ENCODE data around the gene LTBP1. TPM values are rescaled to one million over a fixed set of nuclear protein-coding genes. Genes with fewer than 3 reads are reported as not detected.
"Not testable (repeated sequence)": the region's sequence is repeated elsewhere in the genome, so short reads cannot be mapped to it uniquely, and the experiment has no call there.

Gene LTBP1
- total and polyA plus RNA-seq, 2 of the 13 experiments (the other 11 are each of a cell fraction or from before 2014, with no cell fraction given), result 0.12 to 0.22 TPM

GRCh38 chr2:33388996-33389395, 442.2 kb downstream of the LTBP1 start:
- in situ Hi-C loops (cut with HindIII; ENCODE audit: extremely low pct_ligation_motif_present, low pct_unique_long_range_greater_than_20kb) (no loop called here), intact Hi-C loops (cut with micrococcal nuclease; ENCODE audit: unreplicated experiment) (no loop called here)
- CTCF ChIA-PET (ENCODE audit: low intra/inter-chr PET ratio, low total read pairs), result no interaction called here
- no peak overlapping the region for H3K4me2 ChIP-seq (ENCODE audit: low read depth, low read length)
- H2AFZ ChIP-seq (ENCODE audit: low read length), result no peak overlapping the region
- no peak overlapping the region for H3K4me3 ChIP-seq (replicated peaks in 1 of 3; ENCODE audit: insufficient read depth in 1 of 3, low read depth in 2 of 3, low read length in 3 of 3)
- H3K9me3 ChIP-seq (ENCODE audit: low read length), result no peaks in the 10 kb centered on the region
- FAIRE-seq, result no peak
- H3K36me3 ChIP-seq (replicated peaks in 1 of 2; ENCODE audit: control insufficient read depth in 1 of 2, insufficient read depth in 2 of 2, low read length in 2 of 2), result no peaks in the 10 kb centered on the region
- H3K4me1 ChIP-seq (ENCODE audit: insufficient read depth, low read length), result no peaks in the 10 kb centered on the region
- no peak for DNase-seq (ENCODE audit: low spot score)
- no peaks in the 10 kb centered on the region for H4K20me1 ChIP-seq (ENCODE audit: insufficient read depth, low read length)
- POLR2A ChIA-PET, result no interaction called here
- TF ChIP-seq FOXO1 (CRISPR knock-in tag; IDR thresholded peaks at IDR 0.05), result no peak
- no peak for TF ChIP-seq PAWR (CRISPR knock-in tag; IDR thresholded peaks at IDR 0.05; ENCODE audit: borderline replicate concordance)
- 48% methylated on average over 12 of the region's 14 CpGs for WGBS (ENCODE audit: low lambda C conversion rate)
- no peak for ATAC-seq
- H3K27me3 ChIP-seq (ENCODE audit: control insufficient read depth in 1 of 2, insufficient read depth in 2 of 2, low read length in 2 of 2), result peaks cover 1 to 29% of the 10 kb centered on the region in 2 experiments; a peak in 3 of 5 replicates
- H3K79me2 ChIP-seq (ENCODE audit: insufficient read depth, low read length), result no peaks in the 10 kb centered on the region
- BruUV-seq (replicated peaks), result no TSS peak
- H3K9ac ChIP-seq (ENCODE audit: insufficient read depth, low read depth, low read length), result no peak overlapping the region
- no peak overlapping the region for H3K27ac ChIP-seq (ENCODE audit: extremely low read length, insufficient read depth, low read length)

GRCh38 chr2:33389695-33390094, 442.9 kb downstream of the LTBP1 start:
- H3K9ac ChIP-seq (ENCODE audit: insufficient read depth, low read depth, low read length); H3K79me2 ChIP-seq (ENCODE audit: insufficient read depth, low read length); H3K4me3 ChIP-seq (replicated peaks in 1 of 3; ENCODE audit: insufficient read depth in 1 of 3, low read depth in 2 of 3, low read length in 3 of 3); ATAC-seq; H3K9me3 ChIP-seq (ENCODE audit: low read length); H3K4me1 ChIP-seq (ENCODE audit: insufficient read depth, low read length); H3K27ac ChIP-seq (ENCODE audit: extremely low read length, insufficient read depth, low read length); intact Hi-C loops (cut with micrococcal nuclease; ENCODE audit: unreplicated experiment); H3K36me3 ChIP-seq (replicated peaks in 1 of 2; ENCODE audit: control insufficient read depth in 1 of 2, insufficient read depth in 2 of 2, low read length in 2 of 2); H3K4me2 ChIP-seq (ENCODE audit: low read depth, low read length); BruUV-seq (replicated peaks); DNase-seq (ENCODE audit: low spot score); in situ Hi-C loops (cut with HindIII; ENCODE audit: extremely low pct_ligation_motif_present, low pct_unique_long_range_greater_than_20kb); CTCF ChIA-PET (ENCODE audit: low intra/inter-chr PET ratio, low total read pairs); POLR2A ChIA-PET; H4K20me1 ChIP-seq (ENCODE audit: insufficient read depth, low read length); FAIRE-seq; H2AFZ ChIP-seq (ENCODE audit: low read length): not testable (repeated sequence)
- WGBS (ENCODE audit: low lambda C conversion rate), result 50% methylated on average over 6 of the region's 6 CpGs
- peaks cover 1 to 25% of the 10 kb centered on the region in 2 experiments; a peak in 3 of 5 replicates for H3K27me3 ChIP-seq (ENCODE audit: control insufficient read depth in 1 of 2, insufficient read depth in 2 of 2, low read length in 2 of 2)

All from HepG2 (cell line).